K562 (cell line): ENCODE measurements around the gene MYOG. TPM values are rescaled to one million over a fixed set of nuclear protein-coding genes. Genes with fewer than 3 reads are reported as not detected.

Source experiments
- ATAC-seq: fragments of 200-7000 bp; cut with Tn5 transposase; 3 replicates; pipeline ENCODE4 v1.9.1; 2020; ENCODE audit warnings: moderate library complexity
- BruUV-seq: library from RNA; stranded (reverse); fragments of 400-500 nt; replicated peaks from 2 replicates; lab custom pipeline; 2021; lab: Mats Ljungman, UMichigan
- CTCF ChIA-PET: fragments of 300-600 bp; formaldehyde crosslinking; extraction: SDS; loops from one replicate; lab custom pipeline; 2021; ENCODE audit warnings: low intra/inter-chr PET ratio; lab: Yijun Ruan, JAX
- POLR2A ChIA-PET: fragments of 300-600, 350-650 bp; sonication (Branson Sonifier 250); formaldehyde crosslinking; extraction: SDS; loops from one replicate; lab custom pipeline; 2021; ENCODE audit warnings: antibody characterized with exemption, inconsistent platforms; lab: Yijun Ruan, JAX
- DNase-seq, 4 experiments: peaks; one replicate each; pipeline versions ENCODE4 v3.0.0 to v3.0.0-alpha.2; 2011 to 2018; ENCODE audit warnings: low spot score in 3 of 4, mixed read lengths in 3 of 4; ENCODE audit errors: extremely low read depth in 1 of 4
- FAIRE-seq: peaks from 2 replicates; lab custom pipeline; 2011; peaks lifted over from hg19 to GRCh38; lab: Jason Lieb, UNC
- H2AFZ ChIP-seq: 2 replicates; pipeline ENCODE4 v1.6.0; 2011; ENCODE audit warnings: low read depth, low read length, control low read depth, inconsistent platforms
- H3K27ac ChIP-seq: fragments of 200-600 bp; 3 replicates; pipeline ENCODE4 v1.8.0; 2011; ENCODE audit warnings: low read depth, mild to moderate bottlenecking, control low read depth, inconsistent platforms, low read length, moderate library complexity, mixed read lengths; ENCODE audit errors: extremely low read depth
- H3K27me3 ChIP-seq, 2 experiments: fragments of 300-600 bp in 1 of 2; 2 replicates in 1 of 2; 3 replicates in 1 of 2; pipeline versions ENCODE4 v1.6.0 to v1.8.0; 2011; ENCODE audit warnings: inconsistent platforms in 2 of 2, low read length in 2 of 2, mild to moderate bottlenecking in 1 of 2, mixed read lengths in 1 of 2, moderate library complexity in 1 of 2; ENCODE audit not compliant: control insufficient read depth in 2 of 2, insufficient read depth in 2 of 2
- H3K36me3 ChIP-seq: fragments of 300-600 bp; 3 replicates; pipeline ENCODE4 v1.8.0; 2011; ENCODE audit warnings: mild to moderate bottlenecking, low read length, inconsistent platforms; ENCODE audit not compliant: control insufficient read depth, insufficient read depth
- H3K4me1 ChIP-seq, 2 experiments: fragments of 200-600 bp in 1 of 2; replicated peaks in 1 of 2; 2 replicates in 1 of 2; 3 replicates in 1 of 2; pipeline versions ENCODE4 v1.5.1 to v1.8.0; 2011; ENCODE audit warnings: inconsistent platforms in 2 of 2, low read length in 2 of 2, mild to moderate bottlenecking in 1 of 2, mixed read lengths in 1 of 2, moderate library complexity in 1 of 2; ENCODE audit not compliant: control insufficient read depth in 2 of 2, insufficient read depth in 2 of 2
- H3K4me2 ChIP-seq: 2 replicates; pipeline ENCODE4 v1.6.1; 2011; ENCODE audit warnings: low read length, control low read depth, inconsistent platforms, mixed read lengths; ENCODE audit not compliant: insufficient read depth
- H3K4me3 ChIP-seq: fragments of 200-600 bp; sonication (generic), shearing (Covaris generic); 2 replicates; pipeline ENCODE4 v1.5.1; 2016; ENCODE audit warnings: control low read depth, inconsistent platforms
- H3K79me2 ChIP-seq: fragments of 200-600 bp; 3 replicates; pipeline ENCODE4 v1.8.0; 2011; ENCODE audit warnings: low read length, inconsistent platforms; ENCODE audit not compliant: control insufficient read depth, insufficient read depth
- H3K9ac ChIP-seq, 2 experiments: 2 replicates each; pipeline versions ENCODE4 v1.6.0 to v1.6.1; 2011; ENCODE audit warnings: low read depth in 2 of 2, low read length in 2 of 2, control low read depth in 1 of 2, inconsistent platforms in 1 of 2, mild to moderate bottlenecking in 1 of 2, mixed read lengths in 1 of 2; ENCODE audit not compliant: insufficient read depth in 1 of 2
- H3K9me1 ChIP-seq: one replicate; pipeline ENCODE4 v1.6.0; 2011; ENCODE audit warnings: inconsistent platforms, mild to moderate bottlenecking, low read length, moderate library complexity; ENCODE audit not compliant: control insufficient read depth, insufficient read depth
- H3K9me3 ChIP-seq: replicated peaks from 2 replicates; pipeline ENCODE4 v1.5.1; 2011; ENCODE audit warnings: low read depth, low read length, inconsistent platforms; ENCODE audit not compliant: control insufficient read depth, insufficient read depth
- H4K20me1 ChIP-seq: replicated peaks from 2 replicates; pipeline ENCODE4 v1.6.1; 2011; ENCODE audit warnings: low read length, inconsistent platforms, mixed read lengths; ENCODE audit not compliant: control insufficient read depth, insufficient read depth
- BRD4 ChIP-seq: fragments of 200-600 bp; sonication (generic); IDR thresholded peaks from 2 replicates; pipeline ENCODE4 v1.6.1; 2017; ENCODE audit warnings: inconsistent platforms
- CAMTA2 ChIP-seq: fragments of 250-450 bp; sonication (Bioruptor Pico); conservative IDR thresholded peaks from 2 replicates; pipeline ENCODE4 v1.5.1; 2022
- GABPB1 ChIP-seq: sonication (generic); formaldehyde crosslinking; IDR thresholded peaks from 2 replicates; pipeline ENCODE4 v1.8.0; 2022; ENCODE audit warnings: mild to moderate bottlenecking, missing genetic modification reagents
- MIER1 ChIP-seq: fragments of 450-650 bp; IDR thresholded peaks from 2 replicates; pipeline ENCODE4 v1.6.1; 2016; ENCODE audit warnings: antibody characterized with exemption, mild to moderate bottlenecking, low read depth
- NFXL1 ChIP-seq: fragments of 450-650 bp; formaldehyde crosslinking; IDR thresholded peaks from 2 replicates; pipeline ENCODE4 v1.4.0; 2021; ENCODE audit warnings: mild to moderate bottlenecking
- PRPF4 ChIP-seq: fragments of 200-400 bp; formaldehyde crosslinking; IDR thresholded peaks from one replicate; pipeline ENCODE4 v1.6.1; 2017; ENCODE audit warnings: low read length, low read depth, mild to moderate bottlenecking; ENCODE audit not compliant: insufficient read depth, poor library complexity, severe bottlenecking
- TCF15 ChIP-seq: fragments of 250-450 bp; sonication (Bioruptor Pico); IDR thresholded peaks from 2 replicates; pipeline ENCODE4 v1.8.0; 2022; ENCODE audit warnings: moderate library complexity, mild to moderate bottlenecking, inconsistent platforms
- THRAP3 ChIP-seq: fragments of 450-650 bp; IDR thresholded peaks from 2 replicates; pipeline ENCODE4 v1.6.1; 2016; ENCODE audit warnings: mild to moderate bottlenecking, inconsistent platforms, borderline replicate concordance
- ZNF609 ChIP-seq: sonication (generic); formaldehyde crosslinking; IDR thresholded peaks from 2 replicates; pipeline ENCODE4 v1.8.1; 2023; ENCODE audit warnings: missing genetic modification reagents, mild to moderate bottlenecking, borderline replicate concordance
- whole genome bisulfite sequencing: fragments of 100-300 bp; shearing (Covaris generic); methylation state at CpG from one replicate; pipeline ENCODE4 v1.1.6; 2016; ENCODE audit warnings: low coverage, mixed read lengths; ENCODE audit not compliant: insufficient coverage; ENCODE audit errors: missing lambda C conversion rate; 5-methylcytosine and 5-hydroxymethylcytosine counted together
- in situ Hi-C: fragments of 300-500 bp; cut with MboI; formaldehyde crosslinking; loops from 4 replicates; pipeline ENCODE4 v1.15.0; 2018; ENCODE audit warnings: inconsistent platforms, mixed read lengths
- intact Hi-C: fragments of 100-400 bp; cut with micrococcal nuclease; formaldehyde crosslinking; loops from 2 replicates; pipeline ENCODE4 v1.14.2; 2022
- polyA plus RNA-seq, 8 experiments: library from polyadenylated mRNA; depleted of rRNA in 4 of 8; stranded (reverse) in 5 of 8; unstranded in 3 of 8; fragments of >200 nt; fragmentation: Nextera tagmentation in 2 of 8; fragmentation: Illumina TruSeq in 1 of 8; extraction: Ambion mirVana in 2 of 8; extraction: Trizol in 1 of 8; gene quantifications; 2 replicates each; pipeline versions ENCODE4 v1.2.1 to v1.2.3, GENCODE V29; 2011 to 2014; ENCODE audit warnings: inconsistent platforms in 1 of 8, missing spikeins in 1 of 8
- total RNA-seq, 7 experiments: library from RNA; depleted of rRNA in 6 of 7; stranded (reverse); fragments of >200 nt in 6 of 7; fragmentation: Illumina TruSeq in 2 of 7; extraction: Trizol in 2 of 7; gene quantifications; 2 replicates each; pipeline versions ENCODE4 v1.2.1 to v1.2.3, GENCODE V29; 2011 to 2021; ENCODE audit warnings: low replicate concordance in 1 of 7

Gene MYOG
- total and polyA plus RNA-seq, 9 of the 15 experiments (the other 6 are each of a cell fraction or from before 2014, with no cell fraction given) = not detected

- TF ChIP-seq MIER1 = no peak
- no peak for ATAC-seq
- H3K36me3 ChIP-seq = no peaks in the 10 kb centered on the region
- DNase-seq = no peak
- WGBS = 2% methylated on average over 7 of the region's 7 CpGs
- no peak overlapping the region for H3K9ac ChIP-seq
- H3K79me2 ChIP-seq = no peaks in the 10 kb centered on the region
- H3K27me3 ChIP-seq = peaks cover 13 to 23% of the 10 kb centered on the region in 2 experiments; a peak in 4 of 5 replicates
- no peak overlapping the region for H3K4me3 ChIP-seq
- FAIRE-seq = no peak
- H2AFZ ChIP-seq = no peak overlapping the region
- no peaks in the 10 kb centered on the region for H3K9me3 ChIP-seq
- H4K20me1 ChIP-seq = no peaks in the 10 kb centered on the region
- H3K27ac ChIP-seq = no peak overlapping the region
- intact Hi-C loops (no loop called here), in situ Hi-C loops (no loop called here)
- H3K4me2 ChIP-seq = no peak overlapping the region
- ChIA-PET CTCF (no interaction called here), POLR2A (interaction anchor here (1.0 kb wide), 1 partner anchor 20 kb away, joined by 3 read pairs; no protein-coding TSS in a partner anchor)
- H3K4me1 ChIP-seq = no peaks in the 10 kb centered on the region
- BruUV-seq = no TSS peak
- H3K9me1 ChIP-seq = no peaks in the 10 kb centered on the region
These were observed 14.1 kb upstream of the MYOG start for GRCh38 chr1:203099805-203100515.

- in situ Hi-C loops = no loop called here
- BruUV-seq = no TSS peak
- Histone ChIP-seq H3K9ac (no peak overlapping the region), H3K27me3 (peaks cover 13 to 23% of the 10 kb centered on the region in 2 experiments; a peak in 4 of 5 replicates), H2AFZ (no peak overlapping the region), H3K9me3 (no peaks in the 10 kb centered on the region), H3K4me3 (no peak overlapping the region), H3K36me3 (no peaks in the 10 kb centered on the region), H3K9me1 (no peaks in the 10 kb centered on the region), H3K27ac (no peak overlapping the region), H3K4me2 (no peak overlapping the region), H3K4me1 (no peaks in the 10 kb centered on the region), H3K79me2 (no peaks in the 10 kb centered on the region), H4K20me1 (no peaks in the 10 kb centered on the region)
- no peak for DNase-seq
- POLR2A ChIA-PET = interaction anchor here (0.5 to 0.6 kb wide), 2 partner anchors 30 to 226 kb away, joined by 3 read pairs; no protein-coding TSS in a partner anchor
- CTCF ChIA-PET = no interaction called here
- FAIRE-seq = no peak
- intact Hi-C loops = no loop called here
- WGBS = 1% methylated on average over 8 of the region's 8 CpGs
- no peak for ATAC-seq
- no peak for TF ChIP-seq CAMTA2 (CRISPR knock-in tag)
- TF ChIP-seq BRD4 = no peak
- no peak for TF ChIP-seq PRPF4
- no peak for TF ChIP-seq ZNF609 (CRISPR knock-in tag)
- TF ChIP-seq NFXL1 (CRISPR knock-in tag) = no peak
- no peak for TF ChIP-seq TCF15 (CRISPR knock-in tag)
- no peak for TF ChIP-seq GABPB1 (CRISPR knock-in tag)
- TF ChIP-seq THRAP3 = no peak
These were observed 13.2 kb upstream of the MYOG start for GRCh38 chr1:203098914-203099520.
